Stimulated activated naive CD4-positive, alpha-beta T cell treated with Interleukin-2 at 50 U/mL for 16 hours (primary cell): ENCODE measurements around the gene SLC22A6.
"Not testable (repeated sequence)": the region's sequence is repeated elsewhere in the genome, so short reads cannot be mapped to it uniquely, and the experiment has no call there.

Experiments
- DNase-seq: peaks from one replicate; lab custom pipeline; 2025; lab: John Stamatoyannopoulos, UW

The SLC22A6 gene

GRCh38 chr11:62985041-62985750, 429 bp upstream of the SLC22A6 start:
- DNase-seq, result no peak

- no peak for DNase-seq
These were observed 1.1 kb downstream of the SLC22A6 start for GRCh38 chr11:62983536-62984199.

GRCh38 chr11:62981743-62982142, 3.0 kb downstream of the SLC22A6 start:
- no peak for DNase-seq

GRCh38 chr11:62980133-62980760, 4.5 kb downstream of the SLC22A6 start:
- no peak for DNase-seq

- no peak for DNase-seq
These were observed 8.7 kb downstream of the SLC22A6 start for GRCh38 chr11:62976109-62976508.

GRCh38 chr11:62974848-62975522, 9.8 kb downstream of the SLC22A6 start:
- DNase-seq, result no peak

- no peak for DNase-seq
These were observed 19.2 kb downstream of the SLC22A6 start for GRCh38 chr11:62965574-62965973.

- no peak for DNase-seq
These were observed 22.4 kb downstream of the SLC22A6 start for GRCh38 chr11:62962391-62962790.

GRCh38 chr11:62961017-62961570, 23.7 kb downstream of the SLC22A6 start:
- DNase-seq, result no peak

- no peak for DNase-seq
These were observed 25.3 kb downstream of the SLC22A6 start for GRCh38 chr11:62959422-62959980.

- no peak for DNase-seq
These were observed 26.0 kb downstream of the SLC22A6 start for GRCh38 chr11:62958547-62959421.

- DNase-seq, result no peak
These were observed 27.6 kb downstream of the SLC22A6 start for GRCh38 chr11:62957147-62957546.

GRCh38 chr11:62954478-62954877, 30.3 kb downstream of the SLC22A6 start:
- DNase-seq, result no peak

GRCh38 chr11:62953811-62954210, 31.0 kb downstream of the SLC22A6 start:
- DNase-seq, result no peak

GRCh38 chr11:62948765-62949320, 35.9 kb downstream of the SLC22A6 start:
- DNase-seq, result no peak

- not testable (repeated sequence) for DNase-seq
These were observed 39.2 kb downstream of the SLC22A6 start for GRCh38 chr11:62945538-62945937.

GRCh38 chr11:62937528-62937927, 47.2 kb downstream of the SLC22A6 start:
- DNase-seq, result not testable (repeated sequence)

- DNase-seq, result no peak
These were observed 50.3 kb downstream of the SLC22A6 start for GRCh38 chr11:62934496-62934785.

GRCh38 chr11:62933750-62934495, 50.8 kb downstream of the SLC22A6 start:
- DNase-seq, result no peak

GRCh38 chr11:62933285-62933684, 51.5 kb downstream of the SLC22A6 start:
- DNase-seq, result no peak
